GM18873 (cell line): ENCODE data around the gene NCF1.
"Not testable (repeated sequence)": the region's sequence is repeated elsewhere in the genome, so short reads cannot be mapped to it uniquely, and the experiment has no call there.

ENCODE experiments used
- ATAC-seq: cut with Tn5 transposase; IDR thresholded peaks from one replicate; pipeline ENCODE4 v1.9.1; 2021; ENCODE audit warnings: mild to moderate bottlenecking, moderate library complexity, moderate number of reproducible peaks; ENCODE audit not compliant: unreplicated experiment, low FRiP score

The NCF1 gene

DNA sequence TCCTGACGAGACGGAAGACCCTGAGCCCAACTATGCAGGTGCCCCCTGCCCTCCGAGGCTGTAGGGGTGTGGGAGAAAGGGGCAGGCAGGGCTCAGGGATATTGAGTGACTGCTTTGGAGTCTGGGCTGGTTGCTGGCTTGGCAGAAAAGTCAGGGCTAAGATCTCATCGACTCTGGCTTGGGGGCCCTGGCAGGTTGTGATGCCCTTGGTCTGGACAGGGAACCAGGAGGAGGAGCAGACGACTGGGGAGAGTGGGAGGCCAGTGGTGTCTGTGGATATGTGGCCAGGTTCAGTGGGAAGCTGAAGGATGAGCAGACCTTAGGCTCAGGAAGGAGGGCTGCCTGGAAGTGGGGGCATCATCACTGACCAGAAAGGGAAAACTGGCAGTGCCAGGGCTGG is 9.8 kb downstream of the NCF1 start:
- not testable (repeated sequence) for ATAC-seq

DNA sequence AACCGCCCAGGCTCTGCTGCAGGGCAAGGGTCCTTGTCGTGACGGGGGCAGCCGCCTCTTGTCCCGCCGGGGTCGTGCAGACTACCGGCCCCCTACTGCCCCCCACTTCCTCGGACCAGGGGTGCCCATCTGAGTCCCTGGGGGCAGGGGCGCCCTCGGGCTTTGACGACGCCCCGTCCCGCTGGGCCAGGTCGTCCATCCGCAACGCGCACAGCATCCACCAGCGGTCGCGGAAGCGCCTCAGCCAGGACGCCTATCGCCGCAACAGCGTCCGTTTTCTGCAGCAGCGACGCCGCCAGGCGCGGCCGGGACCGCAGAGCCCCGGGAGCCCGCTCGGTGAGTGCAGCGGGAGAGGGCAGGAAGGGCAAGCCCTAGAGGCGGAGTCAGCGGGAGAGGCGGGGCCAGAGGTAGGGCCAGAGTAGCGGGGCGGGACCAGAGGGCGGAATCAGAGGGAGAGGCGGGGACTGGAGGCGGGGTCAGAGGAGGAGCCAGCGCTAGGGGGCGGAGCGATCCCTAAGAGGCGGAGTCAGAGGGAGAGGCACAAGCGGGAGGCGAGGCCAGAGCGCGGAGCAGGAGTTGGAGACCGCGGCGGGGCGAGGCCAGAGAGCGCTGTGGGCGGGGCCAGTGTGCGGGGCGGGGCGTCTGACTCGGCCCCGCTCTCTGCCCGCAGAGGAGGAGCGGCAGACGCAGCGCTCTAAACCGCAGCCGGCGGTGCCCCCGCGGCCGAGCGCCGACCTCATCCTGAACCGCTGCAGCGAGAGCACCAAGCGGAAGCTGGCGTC is 14.7 kb downstream of the NCF1 start:
- peak; percentile 80 for ATAC-seq

DNA sequence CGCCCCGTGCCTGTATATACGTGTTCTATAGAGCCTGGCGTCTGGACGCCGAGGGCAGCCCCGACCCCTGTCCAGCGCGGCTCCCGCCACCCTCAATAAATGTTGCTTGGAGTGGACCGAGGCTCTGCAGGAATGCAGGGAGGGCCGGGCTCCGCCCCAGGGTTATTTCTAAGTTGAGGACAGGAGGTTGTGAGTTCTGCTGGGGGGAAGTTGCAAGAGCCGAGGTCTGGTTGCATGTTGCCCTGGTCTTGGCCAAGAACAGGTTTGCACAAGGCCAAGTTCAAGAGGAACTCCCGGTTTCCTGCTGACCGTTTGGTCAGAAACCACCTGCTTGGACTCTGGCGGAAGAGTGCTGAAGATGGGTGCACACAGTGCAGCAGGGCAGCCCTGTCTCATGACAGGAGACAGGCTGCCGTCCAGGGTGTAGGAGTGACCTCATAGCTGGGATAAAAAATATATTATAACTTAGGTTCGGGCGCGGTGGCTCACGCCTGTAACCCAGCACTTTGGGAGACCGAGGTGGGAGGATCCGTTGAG is 15.5 kb downstream of the NCF1 start:
- not testable (repeated sequence) for ATAC-seq

DNA sequence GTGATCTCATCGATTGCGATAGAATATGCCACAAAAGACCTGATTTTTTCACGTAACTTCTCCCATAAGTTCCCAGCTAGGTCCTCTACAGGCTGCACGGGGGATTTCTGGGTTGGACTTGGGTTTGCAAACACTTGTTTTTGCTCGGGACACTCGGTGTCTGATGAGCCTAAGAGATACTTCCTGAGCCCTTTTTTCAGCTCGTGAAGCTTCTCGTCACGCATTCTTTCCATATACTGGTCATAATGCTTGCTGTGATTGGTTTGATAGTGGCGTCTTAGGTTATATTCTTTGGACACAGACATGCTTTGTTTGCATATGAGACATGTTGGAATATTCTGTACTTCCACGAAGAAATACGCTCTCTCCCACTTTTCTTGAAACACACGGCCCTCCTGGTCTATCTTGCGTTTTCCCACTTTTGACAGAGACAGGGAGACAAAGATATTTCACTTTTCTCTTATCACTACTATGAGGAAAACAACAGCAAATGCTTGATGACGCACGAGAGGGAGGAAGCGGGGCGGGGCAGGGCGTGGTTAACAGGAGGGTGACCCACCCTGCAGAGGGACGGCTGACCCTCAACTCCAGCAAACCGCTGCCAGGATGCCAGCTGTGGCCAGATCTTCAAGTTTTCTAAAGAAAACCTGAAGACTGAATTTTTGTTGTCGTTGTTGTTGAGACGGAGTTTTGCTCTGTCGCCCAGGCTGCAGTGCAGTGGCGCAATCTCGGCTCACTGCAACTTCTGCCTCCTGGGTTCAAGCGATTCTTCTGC is 24.2 kb downstream of the NCF1 start:
- ATAC-seq: not testable (repeated sequence)

DNA sequence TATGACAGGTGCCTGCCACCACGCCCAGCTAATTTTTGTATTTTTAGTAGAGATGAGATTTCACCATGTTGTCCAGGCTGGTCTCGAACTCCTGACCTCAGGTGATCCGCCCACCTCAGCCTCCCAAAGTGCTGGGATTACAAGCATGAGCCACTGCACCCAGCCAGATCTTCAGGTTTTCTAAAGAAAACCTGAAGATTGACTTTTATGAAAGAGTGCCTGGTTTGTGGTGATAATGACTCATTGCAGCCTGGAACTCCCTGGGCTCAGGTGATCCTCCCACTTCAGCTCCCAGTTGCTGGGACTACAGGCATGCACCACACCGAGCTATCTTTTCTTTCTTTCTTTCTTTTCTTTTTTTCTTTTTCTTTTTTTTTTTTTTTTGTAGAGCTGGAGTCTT is 24.8 kb downstream of the NCF1 start:
- ATAC-seq: not testable (repeated sequence)

DNA sequence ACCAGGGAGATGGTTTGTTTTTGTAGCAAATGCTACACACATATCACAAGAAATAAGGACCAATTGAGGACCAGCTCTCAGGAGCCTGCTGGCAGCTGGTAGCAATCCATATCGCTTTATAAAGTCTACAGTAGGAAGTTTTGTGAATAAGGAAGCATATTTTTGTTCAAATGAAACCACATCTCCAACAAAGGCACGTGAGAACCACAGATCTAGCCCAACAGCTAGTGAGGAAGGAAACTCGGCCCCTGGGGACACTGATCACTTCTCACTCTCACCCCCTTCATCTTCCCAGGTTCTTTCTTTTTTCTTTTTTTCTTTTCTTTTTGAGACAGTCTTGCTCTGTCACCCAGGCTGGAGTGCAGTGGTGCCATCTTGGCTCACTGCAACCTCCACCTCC is 42.1 kb downstream of the NCF1 start:
- not testable (repeated sequence) for ATAC-seq

DNA sequence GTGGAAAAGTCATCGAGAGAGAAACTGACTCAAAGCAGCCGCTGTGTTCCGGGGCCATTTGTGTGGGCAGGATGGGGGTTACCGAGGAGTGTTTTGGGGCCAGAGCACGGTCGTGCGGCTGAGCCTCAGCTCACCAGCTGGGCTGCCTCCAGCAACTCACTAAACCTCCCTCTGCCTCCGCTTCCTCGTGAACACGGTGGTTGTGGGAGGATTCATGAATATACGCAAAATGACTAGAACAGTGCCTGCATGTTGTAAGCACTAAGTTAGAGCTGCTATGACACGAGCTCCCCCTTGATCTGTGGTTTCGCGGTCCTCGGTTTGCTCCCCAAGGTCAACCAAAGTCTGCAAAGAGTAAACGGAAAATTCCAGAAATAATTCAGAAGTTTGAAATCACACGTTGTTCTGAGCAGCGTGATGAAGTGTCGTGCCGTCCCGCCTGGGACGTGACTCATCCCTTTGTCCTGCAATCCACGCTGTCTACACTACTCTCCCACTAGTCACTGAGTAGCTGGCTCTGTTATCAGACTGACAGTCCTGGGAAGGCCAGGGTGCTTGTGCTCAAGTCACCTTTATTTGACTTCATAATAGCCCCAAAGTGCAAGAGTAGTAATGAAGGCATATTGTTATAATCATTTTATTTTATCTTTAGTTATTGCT is 46.5 kb downstream of the NCF1 start:
- peak; percentile 60 for ATAC-seq

DNA sequence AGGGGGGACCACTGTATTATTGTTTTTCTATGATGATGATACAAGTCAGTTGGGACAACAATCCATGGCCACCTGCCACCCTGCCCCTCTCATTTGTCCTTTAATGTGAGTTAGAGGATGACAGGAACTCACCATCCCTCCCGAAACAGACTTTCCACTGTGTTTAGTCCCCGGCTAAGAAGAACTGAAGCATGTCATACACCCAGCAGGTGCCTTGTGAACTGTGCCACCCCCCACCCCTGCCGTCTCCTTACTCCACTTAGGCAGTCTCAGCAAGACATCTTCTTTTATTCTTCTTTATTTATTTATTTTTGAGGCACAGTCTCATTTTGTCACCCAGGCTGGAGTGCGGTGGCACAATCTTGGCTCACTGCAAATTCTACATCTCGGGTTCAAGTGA is 47.4 kb downstream of the NCF1 start:
- not testable (repeated sequence) for ATAC-seq

DNA sequence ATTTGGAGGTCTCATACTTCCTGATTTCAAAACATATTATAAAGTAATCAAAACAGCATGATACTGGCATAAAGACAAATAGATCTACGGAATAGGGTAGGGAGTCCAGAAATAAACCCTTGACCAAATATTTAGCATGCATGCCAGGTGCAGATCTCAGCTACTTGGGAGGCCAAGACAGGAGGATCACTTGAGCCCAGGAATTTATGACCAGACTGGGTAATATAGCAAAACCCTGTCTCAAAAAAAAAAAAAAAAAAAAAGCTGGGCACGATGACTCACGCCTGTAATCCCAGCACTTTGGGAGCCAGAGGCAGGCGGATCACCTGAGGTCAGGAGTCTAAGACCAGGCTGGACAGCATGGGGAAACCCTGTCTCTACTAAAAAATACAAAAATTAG is 56.1 kb downstream of the NCF1 start:
- ATAC-seq: not testable (repeated sequence)

DNA sequence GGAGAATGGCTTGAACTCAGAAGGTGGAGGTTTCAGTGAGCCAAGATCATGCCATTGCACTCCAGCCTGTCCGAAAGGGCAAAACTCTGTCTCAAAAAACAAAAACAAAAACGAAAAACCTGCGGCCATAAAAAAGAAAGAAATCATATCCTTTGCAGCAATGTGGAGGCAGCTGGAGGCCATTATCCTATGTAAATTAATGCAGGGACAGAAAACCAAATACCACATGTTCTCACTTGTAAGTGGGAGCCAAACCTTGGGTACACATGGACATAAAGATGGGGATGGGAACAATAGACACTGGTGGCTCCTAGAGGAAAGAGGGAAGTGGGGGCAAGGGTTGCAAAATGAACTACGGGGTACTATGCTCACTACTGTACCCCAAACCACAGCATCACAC is 56.6 kb downstream of the NCF1 start:
- ATAC-seq: not testable (repeated sequence)
